ENCODE results near the gene MOV10L1.

MOV10L1 gene

GRCh38 chr22:50169774-50170341, 80.1 kb downstream of the MOV10L1 start:
- no peak overlapping the region for H3K27ac ChIP-seq (ENCODE audit: low read depth in 2 of 2, low read length in 2 of 2)

DNA sequence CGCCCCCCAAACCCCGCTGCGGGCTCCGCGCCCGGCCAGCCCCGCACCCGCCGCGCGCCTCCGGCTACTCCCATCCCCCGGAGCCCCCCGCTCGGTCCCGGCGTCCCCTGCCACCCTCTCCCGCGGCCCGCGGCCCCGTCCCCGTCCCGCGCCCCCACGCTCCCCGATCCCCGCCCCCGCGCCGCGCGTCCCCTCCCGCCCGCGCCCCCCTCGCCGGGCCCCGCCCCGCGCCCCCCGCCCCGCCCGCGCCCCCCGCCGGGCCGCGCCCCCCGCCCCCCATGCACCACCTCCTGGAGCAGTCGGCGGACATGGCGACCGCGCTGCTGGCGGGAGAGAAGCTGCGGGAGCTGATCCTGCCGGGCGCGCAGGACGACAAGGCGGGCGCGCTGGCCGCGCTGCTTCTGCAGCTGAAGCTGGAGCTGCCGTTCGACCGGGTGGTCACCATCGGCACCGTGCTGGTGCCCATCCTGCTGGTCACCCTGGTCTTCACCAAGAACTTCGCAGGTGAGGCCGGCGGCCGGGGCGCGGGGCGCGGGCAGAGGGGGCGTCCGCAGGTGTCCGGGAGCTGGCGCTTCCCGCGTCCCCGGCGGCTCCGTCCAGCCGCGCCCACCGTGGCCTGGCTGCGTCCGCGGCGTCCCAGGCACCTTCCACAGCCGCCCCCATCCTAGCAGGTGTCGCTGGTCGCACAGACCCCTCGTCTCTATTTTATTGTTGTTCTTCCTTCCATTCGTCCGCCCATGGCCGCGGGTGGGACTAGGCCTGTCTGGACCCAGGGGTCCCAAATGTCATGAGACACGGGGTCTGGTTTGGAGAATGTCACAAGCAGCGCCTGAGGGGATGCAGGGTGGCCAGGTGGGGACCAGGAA, 80.9 kb downstream of the MOV10L1 start, which contains the start of gene PANX2:
TSS of gene PANX2 (plus strand) at position 279 of the 866 bp plus-strand sequence. CDS start at position 279, 0 bp downstream.
- Histone ChIP-seq H3K27me3 (ENCODE audit: control insufficient read depth in 2 of 2, insufficient read depth in 2 of 2, low read length in 2 of 2) (peaks cover 15 to 16% of the 10 kb centered on the region in 2 donors), H3K36me3 (ENCODE audit: control insufficient read depth in 2 of 2, insufficient read depth in 2 of 2, low read length in 2 of 2) (no peaks in the 10 kb centered on the region), H3K9ac (ENCODE audit: low read depth in 1 of 2, low read length in 2 of 2) (no peak within 1 kb of the TSS), H3K4me1 (ENCODE audit: control insufficient read depth in 2 of 2, insufficient read depth in 2 of 2, low read length in 2 of 2) (no peaks in the 10 kb centered on the region), H3K27ac (ENCODE audit: low read depth in 2 of 2, low read length in 2 of 2) (no peak within 1 kb of the TSS), H3K9me3 (ENCODE audit: control insufficient read depth in 2 of 2, low read length in 2 of 2) (no peaks in the 10 kb centered on the region), H3K4me3 (ENCODE audit: low read length in 2 of 2) (peak within 1 kb of the TSS in 1 of 2 donors; percentile 20)

More at GRCh38 chr22:50169774-50170341, 80.1 kb downstream of the MOV10L1 start:
- H3K36me3 ChIP-seq (ENCODE audit: control insufficient read depth in 2 of 2, insufficient read depth in 2 of 2, low read length in 2 of 2), result no peaks in the 10 kb centered on the region
- H3K9me3 ChIP-seq (ENCODE audit: control insufficient read depth in 2 of 2, low read length in 2 of 2), result no peaks in the 10 kb centered on the region
- no peak overlapping the region for H3K9ac ChIP-seq (ENCODE audit: low read depth in 1 of 2, low read length in 2 of 2)
- no peaks in the 10 kb centered on the region for H3K4me1 ChIP-seq (ENCODE audit: control insufficient read depth in 2 of 2, insufficient read depth in 2 of 2, low read length in 2 of 2)
- no peak overlapping the region for H3K4me3 ChIP-seq (ENCODE audit: low read length in 2 of 2)
- H3K27me3 ChIP-seq (ENCODE audit: control insufficient read depth in 2 of 2, insufficient read depth in 2 of 2, low read length in 2 of 2), result peaks cover 15 to 16% of the 10 kb centered on the region in 2 donors

GRCh38 chr22:50171319-50171964, 81.6 kb downstream of the MOV10L1 start:
- Histone ChIP-seq H3K4me3 (ENCODE audit: low read length in 2 of 2) (no peak overlapping the region), H3K36me3 (ENCODE audit: control insufficient read depth in 2 of 2, insufficient read depth in 2 of 2, low read length in 2 of 2) (no peaks in the 10 kb centered on the region), H3K9ac (ENCODE audit: low read depth in 1 of 2, low read length in 2 of 2) (no peak overlapping the region), H3K4me1 (ENCODE audit: control insufficient read depth in 2 of 2, insufficient read depth in 2 of 2, low read length in 2 of 2) (no peaks in the 10 kb centered on the region), H3K27me3 (ENCODE audit: control insufficient read depth in 2 of 2, insufficient read depth in 2 of 2, low read length in 2 of 2) (peaks cover 15 to 16% of the 10 kb centered on the region in 2 donors), H3K27ac (ENCODE audit: low read depth in 2 of 2, low read length in 2 of 2) (no peak overlapping the region), H3K9me3 (ENCODE audit: control insufficient read depth in 2 of 2, low read length in 2 of 2) (no peaks in the 10 kb centered on the region)

GRCh38 chr22:50171965-50172421, 82.2 kb downstream of the MOV10L1 start:
- H3K36me3 ChIP-seq (ENCODE audit: control insufficient read depth in 2 of 2, insufficient read depth in 2 of 2, low read length in 2 of 2), result no peaks in the 10 kb centered on the region

DNA sequence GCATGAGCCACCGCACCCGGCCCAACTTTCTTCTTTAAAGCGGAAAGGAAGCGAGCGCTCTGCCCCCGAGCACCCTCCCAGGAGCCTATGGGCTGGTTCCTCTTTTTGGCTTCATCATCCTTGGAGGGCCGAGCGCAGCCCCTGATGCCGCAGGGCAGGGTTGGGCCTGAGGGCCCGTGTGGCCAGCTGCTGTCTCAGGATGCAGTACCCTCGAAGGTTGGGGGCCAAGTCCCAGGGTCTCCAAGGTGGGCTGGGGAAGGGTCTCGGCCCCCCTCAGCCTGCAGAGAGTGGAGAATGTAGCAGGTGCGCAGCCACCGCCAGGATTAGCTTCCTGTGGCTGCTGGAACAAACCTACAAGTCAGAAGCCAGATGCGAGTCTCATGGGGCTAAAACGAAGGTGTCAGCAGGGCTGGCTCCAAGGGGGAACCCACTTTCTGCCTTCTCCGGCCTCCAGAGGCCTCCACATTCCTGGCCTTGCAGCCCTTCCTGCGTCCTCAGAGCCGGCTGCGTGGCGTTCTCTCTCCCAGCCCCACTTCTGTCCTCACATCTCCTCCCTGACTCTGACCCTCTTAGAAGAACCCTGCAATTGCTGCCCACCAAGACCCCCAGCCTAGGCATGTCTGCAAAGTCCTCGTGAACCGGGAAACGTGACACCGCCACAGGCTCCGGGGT, 83.6 kb downstream of the MOV10L1 start:
- no peak overlapping the region for H3K4me3 ChIP-seq (ENCODE audit: low read length in 2 of 2)
- no peaks in the 10 kb centered on the region for H3K4me1 ChIP-seq (ENCODE audit: control insufficient read depth in 2 of 2, insufficient read depth in 2 of 2, low read length in 2 of 2)
- H3K27ac ChIP-seq (ENCODE audit: low read depth in 2 of 2, low read length in 2 of 2), result no peak overlapping the region
- H3K9ac ChIP-seq (ENCODE audit: low read depth in 1 of 2, low read length in 2 of 2), result no peak overlapping the region
- no peaks in the 10 kb centered on the region for H3K9me3 ChIP-seq (ENCODE audit: control insufficient read depth in 2 of 2, low read length in 2 of 2)
- peaks cover 14 to 16% of the 10 kb centered on the region in 2 donors for H3K27me3 ChIP-seq (ENCODE audit: control insufficient read depth in 2 of 2, insufficient read depth in 2 of 2, low read length in 2 of 2)
- no peaks in the 10 kb centered on the region for H3K36me3 ChIP-seq (ENCODE audit: control insufficient read depth in 2 of 2, insufficient read depth in 2 of 2, low read length in 2 of 2)

More at GRCh38 chr22:50171965-50172421, 82.2 kb downstream of the MOV10L1 start:
- H3K27ac ChIP-seq (ENCODE audit: low read depth in 2 of 2, low read length in 2 of 2), result no peak overlapping the region
- H3K4me3 ChIP-seq (ENCODE audit: low read length in 2 of 2), result no peak overlapping the region
- H3K9me3 ChIP-seq (ENCODE audit: control insufficient read depth in 2 of 2, low read length in 2 of 2), result no peaks in the 10 kb centered on the region
- no peak overlapping the region for H3K9ac ChIP-seq (ENCODE audit: low read depth in 1 of 2, low read length in 2 of 2)
- H3K27me3 ChIP-seq (ENCODE audit: control insufficient read depth in 2 of 2, insufficient read depth in 2 of 2, low read length in 2 of 2), result peaks cover 15 to 16% of the 10 kb centered on the region in 2 donors
- H3K4me1 ChIP-seq (ENCODE audit: control insufficient read depth in 2 of 2, insufficient read depth in 2 of 2, low read length in 2 of 2), result no peaks in the 10 kb centered on the region

DNA sequence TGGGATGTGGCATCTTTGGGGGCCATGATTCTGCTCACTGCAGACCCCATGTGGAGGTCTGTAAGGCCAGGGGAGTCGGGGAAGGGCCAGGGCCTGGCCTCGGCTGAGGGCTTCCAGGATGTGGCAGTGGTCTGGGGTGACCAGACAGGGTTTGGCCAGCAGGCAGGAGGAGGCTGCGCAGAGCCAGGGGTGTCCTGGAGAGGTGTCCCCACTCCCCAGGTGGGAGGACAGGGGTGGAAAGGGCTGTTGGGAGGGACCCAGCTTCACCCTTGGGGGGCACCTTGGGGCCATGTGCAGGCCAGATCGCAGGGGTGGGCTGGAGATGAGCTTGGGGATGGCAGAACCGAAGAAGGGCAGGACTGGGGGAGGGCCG, 84.2 kb downstream of the MOV10L1 start:
- Histone ChIP-seq H3K4me3 (ENCODE audit: low read length in 2 of 2) (no peak overlapping the region), H3K9me3 (ENCODE audit: control insufficient read depth in 2 of 2, low read length in 2 of 2) (no peaks in the 10 kb centered on the region), H3K4me1 (ENCODE audit: control insufficient read depth in 2 of 2, insufficient read depth in 2 of 2, low read length in 2 of 2) (no peaks in the 10 kb centered on the region), H3K9ac (ENCODE audit: low read depth in 1 of 2, low read length in 2 of 2) (no peak overlapping the region), H3K27me3 (ENCODE audit: control insufficient read depth in 2 of 2, insufficient read depth in 2 of 2, low read length in 2 of 2) (peaks cover 11 to 14% of the 10 kb centered on the region in 2 donors), H3K36me3 (ENCODE audit: control insufficient read depth in 2 of 2, insufficient read depth in 2 of 2, low read length in 2 of 2) (no peaks in the 10 kb centered on the region), H3K27ac (ENCODE audit: low read depth in 2 of 2, low read length in 2 of 2) (no peak overlapping the region)

- Histone ChIP-seq H3K9ac (ENCODE audit: low read depth in 1 of 2, low read length in 2 of 2) (no peak overlapping the region), H3K4me1 (ENCODE audit: control insufficient read depth in 2 of 2, insufficient read depth in 2 of 2, low read length in 2 of 2) (peaks cover 0 to under 1% of the 10 kb centered on the region in 2 donors), H3K27ac (ENCODE audit: low read depth in 2 of 2, low read length in 2 of 2) (no peak overlapping the region), H3K4me3 (ENCODE audit: low read length in 2 of 2) (no peak overlapping the region), H3K27me3 (ENCODE audit: control insufficient read depth in 2 of 2, insufficient read depth in 2 of 2, low read length in 2 of 2) (peaks cover 7 to 14% of the 10 kb centered on the region in 2 donors), H3K9me3 (ENCODE audit: control insufficient read depth in 2 of 2, low read length in 2 of 2) (no peaks in the 10 kb centered on the region), H3K36me3 (ENCODE audit: control insufficient read depth in 2 of 2, insufficient read depth in 2 of 2, low read length in 2 of 2) (no peaks in the 10 kb centered on the region)
Measured at GRCh38 chr22:50174382-50175190, 84.8 kb downstream of the MOV10L1 start.

- peaks cover 0 to 5% of the 10 kb centered on the region in 2 donors for H3K4me1 ChIP-seq (ENCODE audit: control insufficient read depth in 2 of 2, insufficient read depth in 2 of 2, low read length in 2 of 2)
- H3K9ac ChIP-seq (ENCODE audit: low read depth in 1 of 2, low read length in 2 of 2), result no peak overlapping the region
- H3K27me3 ChIP-seq (ENCODE audit: control insufficient read depth in 2 of 2, insufficient read depth in 2 of 2, low read length in 2 of 2), result peaks cover 10 to 14% of the 10 kb centered on the region in 2 donors
- H3K4me3 ChIP-seq (ENCODE audit: low read length in 2 of 2), result no peak overlapping the region
- H3K27ac ChIP-seq (ENCODE audit: low read depth in 2 of 2, low read length in 2 of 2), result no peak overlapping the region
- H3K9me3 ChIP-seq (ENCODE audit: control insufficient read depth in 2 of 2, low read length in 2 of 2), result no peaks in the 10 kb centered on the region
- no peaks in the 10 kb centered on the region for H3K36me3 ChIP-seq (ENCODE audit: control insufficient read depth in 2 of 2, insufficient read depth in 2 of 2, low read length in 2 of 2)
Measured at GRCh38 chr22:50175191-50175461, 85.3 kb downstream of the MOV10L1 start.

Measured in mucosa of rectum (tissue), 2 donors.